ENCODE results near the gene UGGT2. TPM values are rescaled to one million over a fixed set of nuclear protein-coding genes. Genes with fewer than 3 reads are reported as not detected.

UGGT2 gene
- polyA plus RNA-seq, 2 of the 4 experiments (the other 2 are of a cell fraction), result 10.3 to 27.9 TPM

- no peak for TF ChIP-seq E2F6 (IDR thresholded peaks at IDR 0.05; ENCODE audit: borderline replicate concordance, low read depth)
- no peak for TF ChIP-seq EHF (CRISPR knock-in tag; IDR thresholded peaks at IDR 0.05)
- TF ChIP-seq HMGXB4 (CRISPR knock-in tag; IDR thresholded peaks at IDR 0.05; ENCODE audit: borderline replicate concordance), result no peak
- FAIRE-seq (no peak), ATAC-seq (no peak), DNase-seq (ENCODE audit: low read depth in 1 of 2, low spot score in 1 of 2) (no peak)
- Histone ChIP-seq H3K4me2 (no peak overlapping the region), H3K9me3 (no peaks in the 10 kb centered on the region), H3K4me1 (peaks cover 10% of the 10 kb centered on the region; the same call in 2 of the 3 replicates), H3K4me3 (no peak overlapping the region), H3K27ac (no peak overlapping the region)
- ChIA-PET POLR2A (no interaction called here), CTCF (no interaction called here)
- 91% methylated on average over 4 of the region's 4 CpGs for WGBS (ENCODE audit: missing lambda C conversion rate)
These were observed 132.7 kb downstream of the UGGT2 start for GRCh38 chr13:95920485-95920884.

GRCh38 chr13:95918860-95919259 lies 134.3 kb downstream of the UGGT2 start:
- no peak for FAIRE-seq
- TF ChIP-seq FOSB (CRISPR knock-in tag; IDR thresholded peaks at IDR 0.05) (no peak), HES2 (IDR thresholded peaks at IDR 0.05) (no peak), CBX8 (IDR thresholded peaks at IDR 0.05) (no peak), USF2 (IDR thresholded peaks at IDR 0.05) (no peak), REST (IDR thresholded peaks at IDR 0.05) (no peak), ZNF302 (CRISPR knock-in tag; IDR thresholded peaks at IDR 0.05) (no peak), MAX (IDR thresholded peaks at IDR 0.05) (no peak), KDM5A (IDR thresholded peaks at IDR 0.05) (no peak), EP300 (IDR thresholded peaks at IDR 0.05) (no peak), CBX2 (IDR thresholded peaks at IDR 0.05; ENCODE audit: borderline replicate concordance, low read depth) (no peak), CHD2 (IDR thresholded peaks at IDR 0.05; ENCODE audit: low read length, partially characterized antibody) (no peak), FOSL2 (IDR thresholded peaks at IDR 0.05) (no peak), FOSL2 (CRISPR knock-in tag; IDR thresholded peaks at IDR 0.05) (no peak), RNF2 (IDR thresholded peaks at IDR 0.05; ENCODE audit: borderline replicate concordance, low read depth) (no peak), MAZ (IDR thresholded peaks at IDR 0.05; ENCODE audit: borderline replicate concordance, low read depth, low read length) (no peak), CHD4 (IDR thresholded peaks at IDR 0.05; ENCODE audit: borderline replicate concordance) (no peak), E2F6 (IDR thresholded peaks at IDR 0.05; ENCODE audit: borderline replicate concordance, low read depth) (no peak)
- Histone ChIP-seq H3K4me2 (no peak overlapping the region), H3K27ac (no peak overlapping the region), H3K4me1 (no peaks in the 10 kb centered on the region), H3K4me3 (no peak overlapping the region), H3K9me3 (no peaks in the 10 kb centered on the region)
- ChIA-PET CTCF (no interaction called here), POLR2A (no interaction called here)
- no peak for DNase-seq (ENCODE audit: low read depth in 1 of 2, low spot score in 1 of 2)
- ATAC-seq, result no peak
- WGBS (ENCODE audit: missing lambda C conversion rate), result 94% methylated on average over 2 of the region's 2 CpGs

All from A549 (cell line).